Measurements from ENCODE around the gene PARK7. TPM values are rescaled to one million over a fixed set of nuclear protein-coding genes. Genes with fewer than 3 reads are reported as not detected.
A peak's percentile ranks its signal among the peaks of the same experiment; 100 is the strongest.

The PARK7 gene
- total RNA-seq, 1 donor from 2014 or later, result 187 TPM

DNA sequence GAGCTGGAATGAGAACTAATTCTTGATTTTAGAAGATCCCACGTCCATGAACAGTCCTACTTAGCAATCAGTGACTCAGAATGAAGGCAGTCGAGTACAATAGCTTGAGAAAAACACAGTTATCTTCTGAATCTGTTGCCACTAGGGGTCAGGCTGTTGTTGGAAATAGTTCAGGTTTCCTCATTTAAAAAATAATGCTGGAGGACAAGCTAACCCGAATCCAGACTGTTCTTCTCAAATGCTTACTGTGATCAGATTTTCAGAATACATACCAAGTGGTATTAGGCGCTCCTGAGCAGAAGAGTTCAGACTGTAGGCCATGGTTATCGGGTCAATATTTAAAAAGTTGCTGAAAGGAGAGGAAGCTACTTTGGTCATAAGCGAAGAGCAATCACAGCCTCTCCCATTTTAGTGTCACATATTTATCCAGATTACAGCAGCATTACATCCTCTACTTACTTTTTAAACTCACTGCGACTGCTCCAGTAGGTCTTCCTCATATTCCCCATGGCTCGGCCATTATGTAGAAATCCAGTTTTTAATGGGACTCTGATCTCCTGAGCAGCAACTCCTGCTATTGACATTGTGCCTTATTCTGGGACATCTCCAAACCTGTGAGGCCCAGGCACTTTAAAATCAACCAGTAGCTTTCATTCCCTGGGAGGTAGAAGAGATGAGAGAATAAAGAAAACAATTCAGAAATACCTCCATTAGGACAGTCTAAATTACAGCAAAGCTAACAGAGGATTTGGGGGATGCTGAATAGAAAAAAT, 53.7 kb downstream of the PARK7 start:
- peak overlapping the region; percentile 22 for H3K4me3 Mint-ChIP-seq
- no peaks in the 10 kb centered on the region for H3K27me3 Mint-ChIP-seq (ENCODE audit: low read depth)
- H3K9me3 Mint-ChIP-seq, result no peaks in the 10 kb centered on the region
- DNase-seq (ENCODE audit: low spot score in 2 of 2, unreplicated experiment in 2 of 2), result no peak
- peaks cover 60% of the 10 kb centered on the region for H3K4me1 Mint-ChIP-seq
- TF ChIP-seq, protein P1, sequence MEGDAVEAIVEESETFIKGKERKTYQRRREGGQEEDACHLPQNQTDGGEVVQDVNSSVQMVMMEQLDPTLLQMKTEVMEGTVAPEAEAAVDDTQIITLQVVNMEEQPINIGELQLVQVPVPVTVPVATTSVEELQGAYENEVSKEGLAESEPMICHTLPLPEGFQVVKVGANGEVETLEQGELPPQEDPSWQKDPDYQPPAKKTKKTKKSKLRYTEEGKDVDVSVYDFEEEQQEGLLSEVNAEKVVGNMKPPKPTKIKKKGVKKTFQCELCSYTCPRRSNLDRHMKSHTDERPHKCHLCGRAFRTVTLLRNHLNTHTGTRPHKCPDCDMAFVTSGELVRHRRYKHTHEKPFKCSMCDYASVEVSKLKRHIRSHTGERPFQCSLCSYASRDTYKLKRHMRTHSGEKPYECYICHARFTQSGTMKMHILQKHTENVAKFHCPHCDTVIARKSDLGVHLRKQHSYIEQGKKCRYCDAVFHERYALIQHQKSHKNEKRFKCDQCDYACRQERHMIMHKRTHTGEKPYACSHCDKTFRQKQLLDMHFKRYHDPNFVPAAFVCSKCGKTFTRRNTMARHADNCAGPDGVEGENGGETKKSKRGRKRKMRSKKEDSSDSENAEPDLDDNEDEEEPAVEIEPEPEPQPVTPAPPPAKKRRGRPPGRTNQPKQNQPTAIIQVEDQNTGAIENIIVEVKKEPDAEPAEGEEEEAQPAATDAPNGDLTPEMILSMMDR (IDR thresholded peaks at IDR 0.05; ENCODE audit: unreplicated experiment), result peak; percentile 72
- peak overlapping the region; percentile 94 for H3K27ac Mint-ChIP-seq
- peaks cover 18% of the 10 kb centered on the region for H3K36me3 Mint-ChIP-seq

DNA sequence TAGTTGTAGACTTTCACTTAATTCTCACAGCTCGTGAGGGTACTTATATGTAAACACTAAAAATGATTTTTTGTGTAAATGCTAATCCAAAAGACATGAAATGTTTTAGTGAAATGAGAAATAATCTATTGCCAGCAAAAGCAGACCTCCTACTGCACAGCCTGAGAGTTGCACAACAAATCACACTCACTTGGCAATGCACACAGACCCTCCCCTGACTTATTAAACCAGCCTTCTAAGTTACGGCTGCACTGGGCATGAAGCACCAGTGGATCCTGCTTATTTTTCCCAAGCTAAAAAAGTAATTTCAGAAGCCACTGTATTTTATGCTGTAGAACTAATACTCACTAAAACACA, 54.3 kb downstream of the PARK7 start:
- peak overlapping the region; percentile 16 for H3K4me3 Mint-ChIP-seq
- DNase-seq (ENCODE audit: low spot score in 2 of 2, unreplicated experiment in 2 of 2), result no peak
- peaks cover 16% of the 10 kb centered on the region for H3K36me3 Mint-ChIP-seq
- no peaks in the 10 kb centered on the region for H3K27me3 Mint-ChIP-seq (ENCODE audit: low read depth)
- H3K27ac Mint-ChIP-seq, result peak overlapping the region; percentile 94
- TF ChIP-seq, protein P1 (IDR thresholded peaks at IDR 0.05; ENCODE audit: unreplicated experiment), result no peak
- H3K4me1 Mint-ChIP-seq, result peaks cover 64% of the 10 kb centered on the region
- no peaks in the 10 kb centered on the region for H3K9me3 Mint-ChIP-seq

DNA sequence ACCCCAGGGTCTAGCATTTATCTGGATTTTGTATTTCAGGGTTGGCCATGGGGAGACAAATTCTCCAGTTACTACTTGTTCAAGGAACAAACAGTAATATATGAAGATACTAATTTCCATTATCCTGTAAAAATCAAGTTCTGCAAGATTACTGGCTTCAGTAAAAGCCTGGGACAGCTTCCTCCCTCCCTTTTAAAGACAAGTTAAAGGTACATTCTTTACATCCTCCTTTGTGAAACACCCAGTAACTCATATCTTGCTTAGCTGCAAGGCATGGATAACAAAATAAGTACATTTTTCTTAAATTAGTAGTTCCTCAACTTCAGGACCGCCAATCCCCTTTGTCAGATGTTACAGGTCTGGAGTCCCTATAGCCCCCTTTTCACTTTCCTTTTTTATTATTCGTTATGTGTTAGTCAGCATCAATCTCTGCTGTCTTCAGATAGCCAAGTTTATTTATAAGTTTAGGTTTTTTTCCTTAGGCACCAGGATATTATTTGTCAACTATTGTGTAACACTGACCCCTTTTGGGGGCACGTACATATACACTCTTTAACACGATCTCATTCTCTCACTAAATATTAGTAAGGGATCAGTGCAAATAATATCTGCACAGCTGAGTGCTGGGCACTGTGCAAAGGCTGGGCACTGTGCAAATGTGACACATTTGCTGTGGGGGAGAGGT, 54.8 kb downstream of the PARK7 start:
- peaks cover 15% of the 10 kb centered on the region for H3K36me3 Mint-ChIP-seq
- no peak for DNase-seq (ENCODE audit: low spot score in 2 of 2, unreplicated experiment in 2 of 2)
- TF ChIP-seq, protein P1 (IDR thresholded peaks at IDR 0.05; ENCODE audit: unreplicated experiment), result no peak
- H3K9me3 Mint-ChIP-seq, result no peaks in the 10 kb centered on the region
- peak overlapping the region; percentile 32 for H3K4me3 Mint-ChIP-seq
- H3K27ac Mint-ChIP-seq, result peak overlapping the region; percentile 94
- no peaks in the 10 kb centered on the region for H3K27me3 Mint-ChIP-seq (ENCODE audit: low read depth)
- peaks cover 69% of the 10 kb centered on the region for H3K4me1 Mint-ChIP-seq

DNA sequence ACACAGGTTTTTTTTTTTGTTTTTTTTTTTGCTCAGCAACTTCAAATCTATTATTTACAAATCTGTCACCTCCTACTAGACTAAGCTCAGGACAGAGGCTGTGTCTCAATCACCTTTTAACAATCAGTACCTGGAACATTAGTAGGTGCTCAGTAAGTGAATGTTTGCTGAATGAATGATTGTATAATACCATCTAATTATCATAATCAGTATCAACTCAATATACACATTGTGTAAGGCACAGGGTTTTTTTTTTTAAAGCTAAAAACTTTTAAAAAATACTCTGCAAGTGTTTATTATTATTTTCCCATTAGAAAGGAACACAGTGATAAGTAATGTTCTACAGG, 55.4 kb downstream of the PARK7 start:
- Mint-ChIP-seq H3K36me3 (peaks cover 15% of the 10 kb centered on the region), H3K4me3 (no peak overlapping the region), H3K9me3 (no peaks in the 10 kb centered on the region), H3K27me3 (ENCODE audit: low read depth) (no peaks in the 10 kb centered on the region), H3K4me1 (peaks cover 73% of the 10 kb centered on the region), H3K27ac (peak overlapping the region; percentile 94)
- TF ChIP-seq, protein P1 (IDR thresholded peaks at IDR 0.05; ENCODE audit: unreplicated experiment), result no peak
- no peak for DNase-seq (ENCODE audit: low spot score in 2 of 2, unreplicated experiment in 2 of 2)

DNA sequence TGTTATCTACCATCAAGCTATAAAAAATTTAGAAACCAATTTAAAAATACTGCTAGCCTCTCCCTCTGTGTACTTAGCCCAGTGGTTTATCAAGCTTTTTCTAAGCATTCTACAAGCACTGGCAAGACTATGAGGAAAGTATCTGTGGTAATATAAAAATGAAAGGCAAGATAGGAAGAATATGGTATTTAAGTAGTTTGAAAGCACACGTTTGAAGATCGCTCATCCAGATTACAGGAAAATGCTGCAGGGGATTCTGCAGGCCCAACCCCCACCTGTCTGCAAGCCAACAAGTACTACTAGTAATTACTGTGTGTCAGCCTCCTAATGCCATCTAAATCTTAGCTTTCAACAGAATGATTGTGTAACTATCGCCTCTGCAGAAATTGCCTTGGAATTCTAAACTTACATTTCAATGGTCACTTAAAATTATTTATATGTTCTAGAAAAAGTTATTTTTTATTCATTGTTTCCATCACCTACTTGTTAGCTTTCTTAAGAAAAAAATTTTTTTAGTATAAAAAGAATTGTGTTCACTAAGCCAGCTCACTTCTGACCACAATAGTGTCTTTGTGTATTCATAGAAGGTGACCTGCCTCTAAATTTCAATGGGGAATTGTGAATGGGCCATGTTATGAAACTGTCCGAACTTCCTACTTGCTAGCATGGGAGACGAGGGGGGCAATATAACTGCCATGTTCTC, 56.1 kb downstream of the PARK7 start:
- H3K27me3 Mint-ChIP-seq (ENCODE audit: low read depth), result no peaks in the 10 kb centered on the region
- DNase-seq (ENCODE audit: low spot score in 2 of 2, unreplicated experiment in 2 of 2), result peak in 1 of 2 experiments; percentile 47
- peaks cover 81% of the 10 kb centered on the region for H3K4me1 Mint-ChIP-seq
- peak overlapping the region; percentile 94 for H3K27ac Mint-ChIP-seq
- peak overlapping the region; percentile 6 for H3K4me3 Mint-ChIP-seq
- TF ChIP-seq, protein P1 (IDR thresholded peaks at IDR 0.05; ENCODE audit: unreplicated experiment), result no peak
- peaks cover 15% of the 10 kb centered on the region for H3K36me3 Mint-ChIP-seq
- no peaks in the 10 kb centered on the region for H3K9me3 Mint-ChIP-seq

Data from mesothelial cell of epicardium (in vitro differentiated cells).